MM.1S (cell line): ENCODE results near the gene ONECUT1.

Experiments used
- DNase-seq: peaks from one replicate; pipeline ENCODE4 v3.0.0-alpha.2; 2015
- H2AFZ ChIP-seq: fragments of 300-600 bp; sonication (generic); 2 replicates; pipeline ENCODE4 v1.6.0; 2016; ENCODE audit warnings: antibody characterized with exemption, low read length
- H3F3A ChIP-seq: fragments of 300-600 bp; sonication (generic); 2 replicates; pipeline ENCODE4 v1.6.1; 2016; ENCODE audit warnings: mild to moderate bottlenecking, antibody characterized with exemption, low read length, moderate library complexity, mixed read lengths; ENCODE audit not compliant: insufficient read depth
- H3K27ac ChIP-seq: fragments of 300-600 bp; sonication (generic); 2 replicates; pipeline ENCODE4 v1.5.1; 2016; ENCODE audit warnings: mild to moderate bottlenecking, low read length
- H3K27me3 ChIP-seq: fragments of 300-600 bp; sonication (generic); replicated peaks from 2 replicates; pipeline ENCODE4 v1.6.0; 2016; ENCODE audit warnings: low read length; ENCODE audit not compliant: insufficient read depth
- H3K36me3 ChIP-seq: fragments of 300-600 bp; sonication (generic); replicated peaks from 2 replicates; pipeline ENCODE4 v1.6.1; 2016; ENCODE audit warnings: mild to moderate bottlenecking, low read length, mixed read lengths; ENCODE audit not compliant: insufficient read depth
- H3K4me1 ChIP-seq: fragments of 300-600 bp; sonication (generic); 2 replicates; pipeline ENCODE4 v1.6.1; 2016; ENCODE audit warnings: low read length, mixed read lengths
- H3K4me2 ChIP-seq: fragments of 300-600 bp; sonication (generic); 2 replicates; pipeline ENCODE4 v1.6.0; 2016; ENCODE audit warnings: low read depth, low read length
- H3K4me3 ChIP-seq: fragments of 300-600 bp; sonication (generic); 2 replicates; pipeline ENCODE4 v1.5.1; 2016; ENCODE audit warnings: low read length, mixed read lengths
- H3K79me2 ChIP-seq: fragments of 300-600 bp; sonication (generic); 2 replicates; pipeline ENCODE4 v1.6.1; 2016; ENCODE audit warnings: mixed run types, low read length, mixed read lengths
- H3K9ac ChIP-seq: fragments of 300-600 bp; sonication (generic); 2 replicates; pipeline ENCODE4 v1.6.1; 2016; ENCODE audit warnings: low read length, mixed read lengths
- H3K9me2 ChIP-seq: fragments of 300-600 bp; sonication (generic); replicated peaks from 2 replicates; pipeline ENCODE4 v1.6.1; 2016; ENCODE audit warnings: mild to moderate bottlenecking, low read length, mixed read lengths; ENCODE audit not compliant: insufficient read depth
- H3K9me3 ChIP-seq: fragments of 300-600 bp; sonication (generic); replicated peaks from 2 replicates; pipeline ENCODE4 v1.6.1; 2016; ENCODE audit warnings: mild to moderate bottlenecking, low read length, mixed read lengths; ENCODE audit not compliant: insufficient read depth
- H4K20me1 ChIP-seq: fragments of 300-600 bp; sonication (generic); 2 replicates; pipeline ENCODE4 v1.6.1; 2016; ENCODE audit warnings: mild to moderate bottlenecking, low read length, moderate library complexity, mixed read lengths; ENCODE audit not compliant: insufficient read depth
- EZH2 ChIP-seq: fragments of 300-600 bp; sonication (generic); optimal IDR thresholded peaks from 2 replicates; pipeline ENCODE3; 2017; ENCODE audit warnings: low read depth, mild to moderate bottlenecking, antibody characterized with exemption, low read length, mixed read lengths
- EZH2phosphoT487 ChIP-seq: fragments of 300-600 bp; sonication (generic); IDR thresholded peaks from 2 replicates; pipeline ENCODE4 v1.6.1; 2018; ENCODE audit warnings: antibody characterized with exemption, low read length
- TF ChIP-seq, protein P1 (sequence below): fragments of 300-600 bp; sonication (generic); IDR thresholded peaks from 2 replicates; pipeline ENCODE4 v1.5.1; 2016; ENCODE audit warnings: antibody characterized with exemption, low read length, mixed read lengths

The ONECUT1 gene

DNA sequence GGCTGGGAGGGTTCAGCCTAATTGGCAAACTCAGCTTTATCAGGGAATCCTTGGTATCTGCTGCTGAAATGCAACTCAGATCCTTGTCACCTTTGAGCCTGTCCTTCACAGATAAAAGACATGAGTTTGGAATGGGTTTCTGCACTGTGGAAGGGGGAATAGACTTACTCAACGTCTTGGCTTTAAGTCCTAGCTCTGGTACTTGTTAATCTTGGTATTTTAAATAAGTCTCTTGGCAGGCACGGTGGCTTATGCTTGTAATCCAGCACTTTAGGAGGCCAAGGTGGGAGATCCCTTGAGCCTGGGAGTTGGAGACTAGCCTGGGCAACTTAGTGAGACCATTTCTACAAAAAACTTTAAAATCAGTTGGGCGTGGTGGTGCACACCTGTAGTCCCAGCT, 55.8 kb downstream of the ONECUT1 start:
- Histone ChIP-seq H3K27me3 (no peaks in the 10 kb centered on the region), H3K9me3 (no peaks in the 10 kb centered on the region), H3K9ac (no peak overlapping the region), H3K79me2 (no peaks in the 10 kb centered on the region), H3K27ac (no peak overlapping the region), H3K9me2 (no peaks in the 10 kb centered on the region), H3K36me3 (no peaks in the 10 kb centered on the region), H2AFZ (no peak overlapping the region), H4K20me1 (no peaks in the 10 kb centered on the region), H3K4me3 (no peak overlapping the region), H3F3A (peaks cover 37% of the 10 kb centered on the region), H3K4me2 (no peak overlapping the region), H3K4me1 (peaks cover 50% of the 10 kb centered on the region)
- TF ChIP-seq EZH2 = no peak
- TF ChIP-seq, protein P1, sequence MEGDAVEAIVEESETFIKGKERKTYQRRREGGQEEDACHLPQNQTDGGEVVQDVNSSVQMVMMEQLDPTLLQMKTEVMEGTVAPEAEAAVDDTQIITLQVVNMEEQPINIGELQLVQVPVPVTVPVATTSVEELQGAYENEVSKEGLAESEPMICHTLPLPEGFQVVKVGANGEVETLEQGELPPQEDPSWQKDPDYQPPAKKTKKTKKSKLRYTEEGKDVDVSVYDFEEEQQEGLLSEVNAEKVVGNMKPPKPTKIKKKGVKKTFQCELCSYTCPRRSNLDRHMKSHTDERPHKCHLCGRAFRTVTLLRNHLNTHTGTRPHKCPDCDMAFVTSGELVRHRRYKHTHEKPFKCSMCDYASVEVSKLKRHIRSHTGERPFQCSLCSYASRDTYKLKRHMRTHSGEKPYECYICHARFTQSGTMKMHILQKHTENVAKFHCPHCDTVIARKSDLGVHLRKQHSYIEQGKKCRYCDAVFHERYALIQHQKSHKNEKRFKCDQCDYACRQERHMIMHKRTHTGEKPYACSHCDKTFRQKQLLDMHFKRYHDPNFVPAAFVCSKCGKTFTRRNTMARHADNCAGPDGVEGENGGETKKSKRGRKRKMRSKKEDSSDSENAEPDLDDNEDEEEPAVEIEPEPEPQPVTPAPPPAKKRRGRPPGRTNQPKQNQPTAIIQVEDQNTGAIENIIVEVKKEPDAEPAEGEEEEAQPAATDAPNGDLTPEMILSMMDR = no peak
- TF ChIP-seq EZH2phosphoT487 = no peak
- DNase-seq = no peak

DNA sequence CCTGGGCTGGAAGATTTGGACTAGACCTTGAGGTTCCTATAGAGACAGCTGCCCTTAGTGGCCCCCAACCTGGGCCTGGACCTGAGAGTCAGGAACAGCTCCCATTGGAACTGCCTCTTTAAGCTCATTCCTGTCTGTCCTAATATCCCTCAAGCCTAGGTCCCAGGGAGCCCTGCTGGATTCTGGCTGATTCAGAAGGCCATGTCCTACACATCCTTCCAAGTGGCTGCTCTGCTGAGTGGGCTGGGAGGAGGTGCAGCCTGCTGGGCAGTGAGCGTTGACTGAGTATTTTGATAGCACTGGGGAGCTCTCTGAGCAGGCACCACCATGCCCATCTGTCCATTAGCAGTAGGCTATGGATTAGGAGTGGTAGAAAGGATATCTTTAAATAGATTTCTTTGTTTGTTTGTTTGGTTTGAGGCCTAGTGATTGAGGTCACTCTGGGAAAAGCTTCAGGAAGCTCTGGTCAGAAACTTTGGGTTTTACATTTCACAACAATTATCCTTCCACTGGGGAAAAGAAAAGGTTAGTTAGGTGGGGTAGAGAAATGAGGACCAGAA, 56.4 kb downstream of the ONECUT1 start:
- H3K9me2 ChIP-seq = no peaks in the 10 kb centered on the region
- H3K36me3 ChIP-seq = no peaks in the 10 kb centered on the region
- no peak overlapping the region for H3K27ac ChIP-seq
- H3K27me3 ChIP-seq = no peaks in the 10 kb centered on the region
- no peaks in the 10 kb centered on the region for H3K79me2 ChIP-seq
- no peaks in the 10 kb centered on the region for H3K9me3 ChIP-seq
- H2AFZ ChIP-seq = peak overlapping the region; percentile 42
- H4K20me1 ChIP-seq = no peaks in the 10 kb centered on the region
- peaks cover 42% of the 10 kb centered on the region for H3F3A ChIP-seq
- H3K4me1 ChIP-seq = peaks cover 50% of the 10 kb centered on the region
- H3K4me2 ChIP-seq = no peak overlapping the region
- H3K9ac ChIP-seq = no peak overlapping the region
- TF ChIP-seq EZH2phosphoT487 (no peak), EZH2 (no peak)
- TF ChIP-seq, protein P1 = no peak
- H3K4me3 ChIP-seq = no peak overlapping the region
- no peak for DNase-seq

DNA sequence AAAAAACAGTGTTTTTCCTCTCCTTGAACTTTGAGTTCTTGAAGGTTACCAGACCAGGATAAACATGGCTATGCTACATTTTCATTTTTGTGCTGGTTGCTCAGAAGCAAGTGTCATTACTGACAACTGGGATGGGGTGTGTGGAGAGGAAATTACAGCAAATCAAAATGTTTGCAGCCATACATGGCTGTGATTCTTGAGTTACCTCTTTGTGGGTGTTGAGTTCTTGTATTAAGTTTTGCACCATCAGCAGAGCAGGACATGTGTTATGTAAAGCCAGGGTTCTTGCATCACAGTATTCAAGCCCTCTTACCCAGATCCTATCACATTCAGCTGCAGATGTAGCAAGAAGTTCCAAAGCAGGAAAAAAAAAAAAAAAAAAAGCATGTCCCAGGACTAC, 57.0 kb downstream of the ONECUT1 start:
- Histone ChIP-seq H2AFZ (no peak overlapping the region), H4K20me1 (no peaks in the 10 kb centered on the region), H3K4me1 (peaks cover 57% of the 10 kb centered on the region), H3K27ac (peak overlapping the region; percentile 15; the same call in 1 of the 2 replicates), H3K4me2 (no peak overlapping the region), H3K9me2 (no peaks in the 10 kb centered on the region), H3K9me3 (no peaks in the 10 kb centered on the region), H3K27me3 (no peaks in the 10 kb centered on the region), H3K9ac (no peak overlapping the region), H3F3A (peaks cover 43% of the 10 kb centered on the region), H3K4me3 (no peak overlapping the region), H3K36me3 (no peaks in the 10 kb centered on the region), H3K79me2 (no peaks in the 10 kb centered on the region)
- TF ChIP-seq EZH2phosphoT487 = no peak
- TF ChIP-seq, protein P1 = no peak
- no peak for TF ChIP-seq EZH2
- no peak for DNase-seq
